A549 (cell line): ENCODE results near the gene BCCIP. TPM values are rescaled to one million over a fixed set of nuclear protein-coding genes. Genes with fewer than 3 reads are reported as not detected.
A peak's percentile ranks its signal among the peaks of the same experiment; 100 is the strongest.

Experiments used
- ATAC-seq, 2 experiments: fragments of 200-7000 bp in 1 of 2; fragments of >200 bp in 1 of 2; cut with Nextera tagmentation in 1 of 2; cut with Tn5 transposase in 1 of 2; 3 replicates each; pipeline versions ENCODE4 v1.8.0 to v1.9.1; 2018 to 2020; ENCODE audit warnings: mild to moderate bottlenecking in 1 of 2, moderate library complexity in 1 of 2
- CTCF ChIA-PET: fragments of 300-600 bp; sonication (Branson Sonifier 250); formaldehyde crosslinking; extraction: SDS; loops from one replicate; lab custom pipeline; 2021; ENCODE audit warnings: antibody characterized with exemption, inconsistent platforms; lab: Yijun Ruan, JAX
- POLR2A ChIA-PET: fragments of 350-600 bp; formaldehyde crosslinking; extraction: SDS; loops from one replicate; lab custom pipeline; 2021; ENCODE audit warnings: antibody characterized with exemption, inconsistent platforms; lab: Yijun Ruan, JAX
- DNase-seq, 2 experiments: peaks; one replicate each; pipeline versions ENCODE4 v3.0.0 to v3.0.0-alpha.2; 2011 to 2016; ENCODE audit warnings: low read depth in 1 of 2, low spot score in 1 of 2
- FAIRE-seq: peaks from 2 replicates; lab custom pipeline; 2011; peaks lifted over from hg19 to GRCh38; lab: Jason Lieb, UNC
- H3K27ac ChIP-seq, 2 experiments: fragments of >200 bp; sonication (Bioruptor Twin); formaldehyde crosslinking; 3 replicates each; pipeline ENCODE4 v1.5.1; 2016 to 2017
- H3K4me1 ChIP-seq: fragments of >200 bp; sonication (Bioruptor Twin); formaldehyde crosslinking; 3 replicates; pipeline ENCODE4 v1.6.1; 2016
- H3K4me2 ChIP-seq: fragments of >200 bp; sonication (Bioruptor Twin); formaldehyde crosslinking; 3 replicates; pipeline ENCODE4 v1.6.1; 2016
- H3K4me3 ChIP-seq: fragments of >200 bp; sonication (Bioruptor Twin); formaldehyde crosslinking; 3 replicates; pipeline ENCODE4 v1.5.1; 2016
- H3K9me3 ChIP-seq: fragments of >200 bp; sonication (Bioruptor Twin); formaldehyde crosslinking; 3 replicates; pipeline ENCODE4 v1.6.1; 2016
- BHLHE40 ChIP-seq: IDR thresholded peaks from 2 replicates; pipeline ENCODE4 v1.6.1; 2012; ENCODE audit warnings: low read depth, low read length, inconsistent platforms
- CBX2 ChIP-seq: fragments of 200-600 bp; sonication (generic); IDR thresholded peaks from 2 replicates; pipeline ENCODE4 v1.6.1; 2016; ENCODE audit warnings: low read depth, mild to moderate bottlenecking, borderline replicate concordance
- CEBPB ChIP-seq, 2 experiments: fragments of >200 bp in 1 of 2; sonication (Bioruptor Twin) in 1 of 2; formaldehyde crosslinking in 1 of 2; IDR thresholded peaks; 2 replicates each; pipeline ENCODE4 v1.6.1; 2012 to 2016
- CHD2 ChIP-seq: fragments of 150-350 bp; IDR thresholded peaks from 2 replicates; pipeline ENCODE4 v1.6.1; 2014; ENCODE audit warnings: low read length; ENCODE audit not compliant: partially characterized antibody
- E2F6 ChIP-seq: IDR thresholded peaks from 2 replicates; pipeline ENCODE4 v1.6.1; 2012; ENCODE audit warnings: low read depth, borderline replicate concordance
- EHF ChIP-seq: fragments of 250-450 bp; sonication (Bioruptor Pico); IDR thresholded peaks from 2 replicates; pipeline ENCODE4 v1.5.0; 2020; ENCODE audit warnings: mild to moderate bottlenecking
- EP300 ChIP-seq, 2 experiments: fragments of >200 bp; sonication (Bioruptor Twin); formaldehyde crosslinking; IDR thresholded peaks; 2 replicates in 1 of 2; 3 replicates in 1 of 2; pipeline ENCODE4 v1.6.1; 2016 to 2017
- FOXS1 ChIP-seq: fragments of 250-450 bp; sonication (Bioruptor Pico); IDR thresholded peaks from 2 replicates; pipeline ENCODE4 v1.5.0; 2020; ENCODE audit warnings: mild to moderate bottlenecking, moderate library complexity
- GATA3 ChIP-seq: IDR thresholded peaks from 2 replicates; pipeline ENCODE4 v1.6.1; 2012; ENCODE audit warnings: borderline replicate concordance
- HOXA7 ChIP-seq: fragments of 250-450 bp; sonication (Bioruptor Pico); IDR thresholded peaks from 2 replicates; pipeline ENCODE4 v1.5.0; 2020; ENCODE audit warnings: mild to moderate bottlenecking, moderate library complexity
- JUNB ChIP-seq: fragments of >200 bp; sonication (Bioruptor Twin); formaldehyde crosslinking; IDR thresholded peaks from 2 replicates; pipeline ENCODE4 v1.6.1; 2016
- MAFK ChIP-seq: fragments of 450-650 bp; IDR thresholded peaks from 2 replicates; pipeline ENCODE4 v1.6.1; 2014; ENCODE audit not compliant: partially characterized antibody
- NFE2L2 ChIP-seq: fragments of 150-350 bp; conservative IDR thresholded peaks from 2 replicates; pipeline ENCODE4 v1.6.1; 2014; ENCODE audit warnings: low read length
- NPAS2 ChIP-seq: fragments of 250-450 bp; sonication (Bioruptor Pico); IDR thresholded peaks from 2 replicates; pipeline ENCODE4 v1.8.0; 2022; ENCODE audit warnings: mild to moderate bottlenecking, moderate library complexity, borderline replicate concordance
- NR3C1 ChIP-seq: fragments of >200 bp; sonication (Bioruptor Twin); formaldehyde crosslinking; IDR thresholded peaks from 3 replicates; pipeline ENCODE4 v1.6.1; 2017
- POLR2AphosphoS2 ChIP-seq: conservative IDR thresholded peaks from 2 replicates; pipeline ENCODE4 v1.6.1; 2012; ENCODE audit warnings: low read length, improper control_type of control experiment, inconsistent platforms
- RARB ChIP-seq: fragments of 250-450 bp; sonication (Bioruptor Pico); IDR thresholded peaks from 2 replicates; pipeline ENCODE4 v1.8.0; 2021; ENCODE audit warnings: mild to moderate bottlenecking, moderate library complexity
- REST ChIP-seq: fragments of 200-600 bp; sonication (generic); IDR thresholded peaks from 2 replicates; pipeline ENCODE4 v1.6.1; 2016; ENCODE audit warnings: antibody characterized with exemption, mild to moderate bottlenecking, moderate library complexity
- TFCP2L1 ChIP-seq: fragments of 250-450 bp; sonication (Bioruptor Pico); IDR thresholded peaks from 2 replicates; pipeline ENCODE4 v1.5.0; 2021; ENCODE audit warnings: mild to moderate bottlenecking
- USF2 ChIP-seq: fragments of 450-650 bp; IDR thresholded peaks from 2 replicates; pipeline ENCODE4 v1.6.1; 2014; ENCODE audit warnings: antibody characterized with exemption
- ZC3H11A ChIP-seq: fragments of 450-650 bp; IDR thresholded peaks from 2 replicates; pipeline ENCODE4 v1.6.1; 2014; ENCODE audit warnings: antibody characterized with exemption, mild to moderate bottlenecking
- WGBS: methylation state at CpG from one replicate; pipeline ENCODE4 v1.1.6; 2017; ENCODE audit errors: missing lambda C conversion rate; 5-methylcytosine and 5-hydroxymethylcytosine counted together
- polyA plus RNA-seq, 4 experiments: library from polyadenylated mRNA; depleted of rRNA in 3 of 4; stranded (reverse); fragments of >200 nt; fragmentation: RNase III in 1 of 4; extraction: RNeasy Plus Mini Kit Qiagen cat#74134 plus additional on column Dnase treatment in 1 of 4; gene quantifications; 2 replicates in 3 of 4; 3 replicates in 1 of 4; pipeline ENCODE4 v1.2.3, GENCODE V29; 2011 to 2017

BCCIP gene
- polyA plus RNA-seq, 2 of the 4 experiments (the other 2 are of a cell fraction) = 130 to 140 TPM

GRCh38 chr10:125880719-125881118, 57.4 kb downstream of the BCCIP start:
- ChIA-PET CTCF (interaction anchor here (1.4 kb wide), 1 partner anchor 506 kb away, joined by 3 read pairs; no protein-coding TSS in a partner anchor), POLR2A (no interaction called here)
- H3K4me3 ChIP-seq = no peak overlapping the region
- H3K9me3 ChIP-seq = peaks cover 16% of the 10 kb centered on the region
- DNase-seq (no peak), ATAC-seq (no peak), FAIRE-seq (no peak)
- peak overlapping the region in 1 of 2 experiments; percentile 38; a peak in 3 of 6 replicates for H3K27ac ChIP-seq
- 0 out of 3 replicates have a peak overlapping the region, but pooled peaks have one; percentile 8 for H3K4me2 ChIP-seq
- H3K4me1 ChIP-seq = peaks cover 42% of the 10 kb centered on the region
- no peak for TF ChIP-seq REST
- TF ChIP-seq HOXA7 (CRISPR knock-in tag) = no peak
- TF ChIP-seq JUNB = no peak
- TF ChIP-seq, all 56 proteins: peak for 0
- 74% methylated on average over 6 of the region's 6 CpGs for WGBS

GRCh38 chr10:125881192-125881591, 57.8 kb downstream of the BCCIP start, which contains the start of gene DHX32:
Gene DHX32, minus strand, starts transcription at chr10:125881292. Its CDS starts 468 bp downstream, at chr10:125880824.
- WGBS = 88% methylated on average over 4 of the region's 4 CpGs
- ATAC-seq (no peak), DNase-seq (no peak), FAIRE-seq (no peak)
- TF ChIP-seq MAFK (no peak), NR3C1 (no peak), ZC3H11A (no peak), CHD2 (no peak), CEBPB (IDR thresholded peaks at IDR 0.05) (no peak), GATA3 (no peak), E2F6 (no peak), USF2 (no peak), NPAS2 (no peak), EHF (no peak), CBX2 (no peak), EP300 (IDR thresholded peaks at IDR 0.05) (no peak), NFE2L2 (no peak), RARB (CRISPR knock-in tag) (no peak), POLR2AphosphoS2 (no peak), BHLHE40 (no peak), FOXS1 (CRISPR knock-in tag) (no peak), TFCP2L1 (CRISPR knock-in tag) (no peak)
- peaks cover 42% of the 10 kb centered on the region for H3K4me1 ChIP-seq
- ChIA-PET POLR2A (no interaction called here), CTCF (interaction anchor here (3.5 kb wide), 1 partner anchor 13 kb away, joined by 17 read pairs; no protein-coding TSS in a partner anchor)
- no peak within 1 kb of the TSS for H3K4me3 ChIP-seq
- H3K4me2 ChIP-seq = peak within 1 kb of the TSS; percentile 52; the same call in 1 of the 3 replicates
- H3K9me3 ChIP-seq = peaks cover 11% of the 10 kb centered on the region
- peak within 1 kb of the TSS; percentile 55 to 79; a peak in 4 of 6 replicates for H3K27ac ChIP-seq
